ENCODE measurements around the gene DYRK1A.

DNA sequence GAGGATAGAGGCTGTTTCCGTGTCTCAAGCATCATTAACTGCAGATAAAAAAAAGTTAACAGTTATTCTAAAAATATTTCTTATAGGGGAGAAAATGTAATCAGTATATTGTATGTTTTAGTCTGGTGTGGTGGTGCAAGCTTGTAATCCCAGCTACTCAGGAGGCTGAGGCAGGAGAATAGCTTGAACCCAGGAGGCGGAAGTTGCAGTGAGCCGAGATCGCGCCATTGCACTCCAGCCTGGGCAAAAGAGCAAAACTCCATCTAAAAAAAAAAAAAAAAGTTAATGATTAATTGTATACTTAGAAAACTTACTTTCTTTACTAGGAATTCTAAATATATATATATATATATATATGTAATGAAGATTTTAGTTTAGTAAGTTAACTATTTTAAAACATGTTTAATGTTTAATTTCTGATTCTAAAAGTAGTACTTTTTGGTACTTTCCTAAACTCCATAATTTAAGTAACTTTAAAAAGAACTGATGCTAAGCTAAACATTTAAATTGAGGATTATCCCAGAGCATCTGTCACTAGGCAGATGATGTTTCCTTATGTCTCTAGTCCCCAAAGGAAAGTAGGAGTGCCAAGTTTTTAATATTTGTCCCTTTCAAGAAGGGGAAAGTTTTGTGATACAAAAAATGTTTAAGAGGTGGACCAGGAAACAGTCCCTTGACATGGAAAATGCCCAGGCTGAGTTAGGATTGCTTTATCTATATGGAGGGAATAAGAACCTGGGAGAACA is 66.3 kb downstream of the DYRK1A start:
- no peak for TF ChIP-seq POLR2AphosphoS5 (IDR thresholded peaks at IDR 0.05)
- no peak for TF ChIP-seq CTCF (IDR thresholded peaks at IDR 0.05; ENCODE audit: poor library complexity, severe bottlenecking)
